GM19239 (cell line): ENCODE results near the gene SPIRE1.
"Not testable (repeated sequence)": the region's sequence is repeated elsewhere in the genome, so short reads cannot be mapped to it uniquely, and the experiment has no call there.

Experiments
- DNase-seq: peaks from one replicate; pipeline ENCODE4 v3.0.0; 2011; ENCODE audit warnings: low spot score; ENCODE audit not compliant: insufficient read length
- FAIRE-seq: peaks from 2 replicates; lab custom pipeline; 2011; peaks lifted over from hg19 to GRCh38; lab: Jason Lieb, UNC

Gene SPIRE1

GRCh38 chr18:12651651-12652050, 6.3 kb downstream of the SPIRE1 start:
- FAIRE-seq (no peak), DNase-seq (no peak)

- no peak for DNase-seq
- FAIRE-seq: no peak
These were observed 10.1 kb downstream of the SPIRE1 start for GRCh38 chr18:12647773-12648172.

DNA sequence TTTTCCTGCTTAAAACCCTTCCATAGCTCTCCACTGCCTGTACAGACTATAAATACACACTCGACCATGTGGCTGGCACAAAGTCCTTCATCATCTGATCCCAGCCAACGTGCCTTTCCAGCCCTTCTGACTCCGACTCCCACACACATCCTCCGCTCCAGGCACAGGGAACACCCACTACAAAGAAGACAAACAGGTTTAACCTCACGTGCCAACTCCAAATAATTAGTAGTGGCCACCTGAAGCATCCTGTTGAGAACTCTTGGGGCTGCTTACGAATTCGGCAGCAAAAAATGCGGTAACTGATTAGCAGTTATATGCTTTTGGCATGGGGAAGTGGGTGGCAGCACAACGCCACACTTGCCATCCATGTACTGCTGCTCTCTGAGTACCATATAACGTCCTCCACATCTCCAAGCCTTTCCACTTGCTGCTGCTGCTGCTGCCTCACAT, 12.1 kb downstream of the SPIRE1 start:
- no peak for FAIRE-seq
- no peak for DNase-seq

GRCh38 chr18:12645254-12645653, 12.7 kb downstream of the SPIRE1 start:
- FAIRE-seq: no peak
- DNase-seq: no peak

DNA sequence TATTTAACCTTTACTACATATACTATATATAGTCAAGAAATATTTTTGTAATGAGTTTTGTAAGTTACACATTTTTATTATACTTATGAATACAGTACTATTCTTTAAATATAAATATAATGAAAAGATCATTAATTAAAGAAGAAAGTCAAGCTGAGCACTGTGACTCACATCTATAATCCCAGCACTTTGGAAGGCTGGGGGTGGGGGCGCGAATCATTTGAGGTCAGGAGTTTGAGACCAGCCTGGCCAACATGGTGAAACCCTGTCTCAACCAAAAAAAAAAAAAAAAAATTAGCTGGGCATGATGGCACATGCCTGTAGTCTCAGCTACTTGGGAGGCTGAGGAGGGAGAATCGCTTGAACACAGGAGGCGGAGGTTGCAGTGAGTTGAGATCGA, 14.2 kb downstream of the SPIRE1 start:
- not testable (repeated sequence) for DNase-seq, FAIRE-seq

DNA sequence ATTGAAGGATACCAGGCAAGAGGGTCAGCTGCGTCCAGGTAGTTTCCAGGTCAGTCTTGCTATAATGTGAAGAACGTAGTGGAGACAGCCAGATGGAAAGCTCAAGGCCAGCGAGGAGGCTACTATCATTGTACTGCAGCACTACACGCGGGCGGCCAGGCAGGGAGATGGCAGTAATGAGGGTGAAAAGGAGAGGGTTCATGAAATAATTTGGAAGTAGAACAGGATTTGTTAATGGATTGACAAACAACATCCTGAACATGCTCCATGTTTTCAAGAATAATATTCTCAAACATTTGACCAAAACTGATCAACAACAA, 17.1 kb downstream of the SPIRE1 start:
- DNase-seq (no peak), FAIRE-seq (no peak)

GRCh38 chr18:12639990-12640880, 17.7 kb downstream of the SPIRE1 start:
- FAIRE-seq: no peak

GRCh38 chr18:12638644-12639124, 19.2 kb downstream of the SPIRE1 start:
- no peak for FAIRE-seq
- no peak for DNase-seq

More at GRCh38 chr18:12639990-12640880, 17.7 kb downstream of the SPIRE1 start:
- DNase-seq: no peak

GRCh38 chr18:12637901-12638643, 19.8 kb downstream of the SPIRE1 start:
- FAIRE-seq (no peak), DNase-seq (no peak)

GRCh38 chr18:12637393-12637792, 20.5 kb downstream of the SPIRE1 start:
- DNase-seq (no peak), FAIRE-seq (no peak)

DNA sequence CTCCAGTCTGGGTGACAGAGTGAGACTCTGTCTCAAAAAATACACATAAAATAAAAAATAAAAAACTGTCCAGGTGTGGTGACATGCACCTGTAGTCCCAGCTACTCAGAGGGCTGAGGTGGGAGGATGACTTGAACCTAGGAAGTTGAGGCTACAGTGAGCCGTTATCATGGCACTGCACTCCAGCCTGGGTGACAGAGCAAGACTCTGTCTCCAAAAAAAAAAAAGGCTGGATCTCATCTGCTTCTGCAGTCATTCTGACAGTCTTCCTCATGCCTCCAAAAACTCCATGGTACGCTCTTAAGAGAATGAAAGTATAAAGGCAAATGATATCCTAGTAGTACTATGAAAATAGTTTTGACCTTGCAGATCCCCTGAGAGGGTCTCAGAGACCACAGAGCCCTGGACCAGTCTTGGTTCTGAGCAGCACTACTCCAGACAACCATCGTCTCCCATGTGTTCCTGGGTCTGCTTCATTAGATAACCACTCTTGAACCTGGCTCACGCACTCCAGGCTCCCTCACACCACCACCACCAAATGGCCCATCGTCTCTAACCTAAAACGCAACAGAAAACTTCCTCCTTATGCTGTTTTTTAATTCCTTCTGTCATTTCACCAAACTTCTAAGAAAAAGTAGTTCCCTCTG, 26.0 kb downstream of the SPIRE1 start:
- DNase-seq: no peak
- FAIRE-seq: no peak

GRCh38 chr18:12630136-12630535, 27.8 kb downstream of the SPIRE1 start:
- FAIRE-seq (no peak), DNase-seq (no peak)

DNA sequence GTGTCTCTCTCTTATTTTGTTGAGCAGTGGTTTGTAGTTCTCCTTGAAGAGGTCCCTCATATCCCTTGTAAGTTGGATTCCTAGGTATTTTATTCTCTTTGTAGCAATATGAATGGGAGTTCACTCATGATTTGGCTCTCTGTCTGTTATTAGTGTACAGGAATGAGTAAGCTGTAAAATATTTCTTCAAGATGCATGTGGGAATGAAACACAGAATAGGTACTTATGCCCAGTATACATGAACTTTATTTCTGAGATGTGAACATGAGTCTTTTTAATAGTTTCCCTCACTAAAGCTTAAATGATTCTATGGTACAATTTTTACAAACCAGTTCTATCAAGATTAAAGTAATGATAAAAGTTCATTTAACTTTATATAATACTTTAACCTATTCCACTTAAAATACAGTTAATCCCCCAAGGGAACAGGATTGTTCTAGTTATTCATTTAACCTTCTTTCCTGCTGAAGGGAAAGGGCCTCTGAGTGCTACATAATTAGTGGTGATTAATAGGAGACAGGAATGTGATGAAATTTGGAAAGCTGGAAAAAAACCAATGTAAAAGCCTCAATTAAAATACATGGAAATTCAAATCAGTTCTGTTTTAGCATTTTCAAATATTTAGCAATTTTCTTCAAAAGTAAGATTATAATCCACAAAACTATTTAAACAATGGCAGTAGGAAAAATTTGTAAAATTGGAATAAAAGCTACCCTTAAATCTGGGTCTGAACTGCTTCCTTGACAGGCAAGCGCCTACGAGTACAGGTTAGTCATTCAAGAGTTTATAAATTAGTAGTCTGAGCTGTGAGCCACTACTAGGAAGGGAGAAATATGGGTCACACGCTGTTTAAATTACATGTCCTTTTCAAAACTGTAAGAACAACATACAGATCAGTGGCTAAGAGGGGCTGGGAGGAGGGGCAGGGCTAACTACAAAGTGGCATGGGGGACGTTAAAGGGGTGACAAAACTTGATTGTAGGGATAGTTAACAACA, 28.9 kb downstream of the SPIRE1 start:
- DNase-seq: no peak

GRCh38 chr18:12627199-12627598, 30.7 kb downstream of the SPIRE1 start:
- DNase-seq, FAIRE-seq: not testable (repeated sequence)

More for the DNA sequence above, 28.9 kb downstream of the SPIRE1 start:
- no peak for FAIRE-seq

DNA sequence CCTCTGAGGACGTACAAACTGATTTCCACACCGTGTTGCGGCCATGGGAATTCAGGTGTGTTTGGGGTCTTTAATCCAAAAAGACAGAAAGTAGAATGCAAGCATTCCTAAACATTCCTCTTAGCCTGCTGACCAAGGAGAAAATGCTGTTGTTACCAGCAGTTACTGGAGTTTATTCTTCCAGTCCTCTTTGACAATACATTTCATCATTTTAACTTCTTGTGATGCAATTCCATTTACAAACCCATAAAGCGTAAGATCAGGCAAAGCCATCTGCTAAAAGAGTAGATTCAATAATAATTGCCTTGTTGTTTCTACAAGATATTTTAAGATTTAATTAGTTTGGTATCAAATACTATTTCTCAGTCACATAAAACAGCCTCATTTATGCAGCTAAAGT, 32.7 kb downstream of the SPIRE1 start:
- FAIRE-seq (no peak), DNase-seq (no peak)

DNA sequence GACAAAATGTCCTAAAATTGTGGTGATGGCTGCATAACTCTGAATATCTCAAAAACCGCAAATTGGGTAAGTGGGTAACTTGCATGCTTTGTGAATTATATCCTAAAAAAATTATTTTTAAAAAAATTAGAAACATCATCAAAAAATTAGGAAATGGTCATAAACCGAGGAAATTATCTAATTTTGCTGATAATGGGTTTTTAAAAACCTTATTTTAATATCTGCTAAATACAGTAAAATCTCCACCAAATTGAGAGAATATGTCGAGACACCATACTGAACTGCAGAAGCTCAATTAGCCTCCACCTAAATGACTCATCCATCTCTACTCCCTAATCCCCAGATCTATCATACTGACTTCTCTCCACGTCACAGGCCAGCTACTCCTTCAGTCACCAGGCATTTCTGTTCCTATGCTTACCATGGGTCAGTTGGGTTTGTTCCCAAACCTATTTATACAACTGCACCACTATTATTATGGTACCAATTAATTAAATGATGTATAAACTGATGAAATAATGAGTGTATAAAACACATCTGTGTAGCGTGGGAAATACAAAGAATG, 36.1 kb downstream of the SPIRE1 start:
- no peak for FAIRE-seq

GRCh38 chr18:12615748-12616147, 42.2 kb downstream of the SPIRE1 start:
- DNase-seq: no peak
- no peak for FAIRE-seq

More for the DNA sequence above, 36.1 kb downstream of the SPIRE1 start:
- DNase-seq: no peak

DNA sequence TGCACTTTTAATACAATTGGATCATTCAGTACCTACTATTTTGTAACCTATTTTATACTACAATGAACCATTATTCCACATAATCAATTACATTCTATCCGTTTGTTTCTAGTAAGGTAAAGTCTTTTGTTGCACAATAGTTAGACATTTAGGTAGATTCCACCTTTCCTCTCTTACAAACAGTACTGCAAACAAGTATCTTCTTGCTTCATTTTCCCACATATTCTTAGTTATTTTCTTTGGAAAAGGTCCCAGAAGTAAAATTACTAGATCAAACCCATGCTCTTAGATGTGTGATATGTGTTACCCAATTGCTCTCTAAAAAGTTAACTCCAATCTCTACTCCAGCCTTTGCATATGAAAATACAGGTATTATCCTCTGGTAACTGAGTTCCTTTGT, 49.6 kb downstream of the SPIRE1 start:
- no peak for FAIRE-seq
- no peak for DNase-seq
